GM21526 (cell line): Measurements from ENCODE around the gene ATF7.

ENCODE experiments used
- ATAC-seq: cut with Tn5 transposase; IDR thresholded peaks from one replicate; pipeline ENCODE4 v1.9.1; 2021; ENCODE audit warnings: moderate library complexity; ENCODE audit not compliant: unreplicated experiment, low FRiP score

ATF7 gene

DNA sequence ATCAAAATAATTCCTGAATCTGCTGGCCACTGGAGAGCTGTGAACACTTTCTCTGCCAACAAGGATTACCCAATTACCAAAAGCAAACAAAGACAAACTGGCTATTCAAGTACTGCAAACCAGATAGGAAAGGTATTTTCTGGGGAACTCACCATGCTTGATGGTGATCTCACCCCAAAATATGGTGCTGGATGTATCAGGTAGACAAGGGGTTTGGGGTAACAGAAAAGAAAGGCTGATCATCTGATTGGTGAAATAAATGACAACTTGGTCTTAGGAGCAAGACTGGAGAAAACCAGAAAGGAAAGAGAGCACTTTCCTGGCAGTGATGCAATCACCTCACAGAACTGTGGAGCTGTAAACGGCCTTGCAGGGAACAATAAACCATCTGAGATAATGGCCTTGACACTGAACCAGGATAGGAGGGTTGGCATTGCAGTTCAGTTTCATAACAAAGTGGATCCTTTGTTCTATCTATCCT, 87.9 kb downstream of the ATF7 start:
- no peak for ATAC-seq

DNA sequence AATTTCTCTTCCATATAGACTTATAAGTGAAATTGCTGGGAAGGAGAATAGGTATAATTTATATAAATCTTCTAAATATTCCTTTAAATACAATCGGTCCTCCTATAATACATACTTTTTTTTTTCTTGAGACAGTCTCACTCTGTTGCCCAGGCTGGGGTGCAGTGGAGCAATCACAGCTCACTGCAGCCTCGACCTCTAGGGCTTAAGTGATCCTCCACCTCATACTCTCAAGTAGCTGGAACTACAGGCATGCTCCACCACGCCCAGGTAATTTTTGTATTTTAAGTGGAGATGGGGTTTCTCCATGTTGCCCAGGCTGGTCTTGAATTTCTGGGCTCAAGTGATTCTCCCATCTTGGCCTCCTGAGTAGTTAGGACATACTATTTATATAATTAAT, 89.2 kb downstream of the ATF7 start:
- ATAC-seq = no peak

DNA sequence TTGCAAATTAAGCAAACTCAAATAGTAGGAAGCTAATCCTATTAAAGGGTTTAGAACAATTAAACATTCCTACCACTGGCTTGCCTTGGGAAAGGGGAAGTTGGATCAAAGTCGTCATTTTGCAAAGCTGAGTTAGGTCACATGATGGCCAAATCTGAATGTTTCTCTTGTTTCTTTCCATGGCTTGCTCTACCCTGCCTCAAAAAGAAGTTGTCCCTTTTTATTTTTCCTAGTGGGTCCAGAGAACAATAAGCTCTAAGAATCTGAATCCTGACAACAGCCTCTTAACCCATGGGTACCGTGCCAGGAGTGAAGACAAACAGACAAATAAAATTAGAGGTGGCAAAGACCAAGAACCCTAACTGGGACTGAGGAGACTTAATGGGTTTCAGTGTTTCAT, 92.7 kb downstream of the ATF7 start:
- no peak for ATAC-seq

DNA sequence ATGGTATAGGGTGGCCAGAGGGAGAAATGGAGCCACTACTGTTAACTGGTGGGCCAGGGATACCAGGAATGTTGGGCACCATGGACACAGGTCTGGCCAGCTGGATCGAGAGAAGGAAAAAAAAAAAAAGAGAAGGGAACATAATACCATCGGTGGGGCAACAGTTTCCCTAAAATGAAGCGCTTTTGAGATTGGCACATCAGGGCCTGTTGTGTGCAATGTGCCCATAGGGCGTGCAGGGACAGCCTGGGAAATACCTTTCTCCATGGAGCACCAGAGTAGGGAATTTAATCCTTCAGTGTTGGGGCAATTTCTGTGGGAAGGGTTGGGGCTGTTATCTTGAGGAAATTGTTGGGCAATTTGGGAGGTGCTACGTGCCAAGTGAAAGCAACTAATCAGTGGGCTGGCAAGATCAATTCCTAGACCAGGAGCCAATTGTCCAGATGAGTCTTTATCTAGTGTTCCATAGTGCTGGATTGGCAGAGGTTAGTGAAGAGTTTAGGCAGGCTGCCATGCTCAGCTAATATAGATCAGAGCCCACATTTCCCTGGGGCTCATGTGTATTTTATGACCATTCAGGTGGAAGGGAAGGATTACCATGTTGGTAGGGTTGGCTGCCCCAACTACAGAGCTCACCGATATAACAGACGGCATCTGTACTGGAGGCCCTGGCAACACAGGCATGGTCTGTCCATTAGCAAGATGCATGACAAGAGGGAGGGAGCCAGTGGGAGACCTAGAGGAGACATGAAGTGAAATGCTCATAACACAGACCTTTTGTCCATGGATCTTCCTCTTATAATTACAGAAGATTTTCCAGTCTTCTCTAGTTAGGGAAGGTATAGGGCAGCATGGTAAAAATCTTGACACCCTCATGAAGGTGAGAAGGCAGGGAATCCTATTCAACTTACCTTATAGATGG, 93.4 kb downstream of the ATF7 start:
- ATAC-seq = no peak

DNA sequence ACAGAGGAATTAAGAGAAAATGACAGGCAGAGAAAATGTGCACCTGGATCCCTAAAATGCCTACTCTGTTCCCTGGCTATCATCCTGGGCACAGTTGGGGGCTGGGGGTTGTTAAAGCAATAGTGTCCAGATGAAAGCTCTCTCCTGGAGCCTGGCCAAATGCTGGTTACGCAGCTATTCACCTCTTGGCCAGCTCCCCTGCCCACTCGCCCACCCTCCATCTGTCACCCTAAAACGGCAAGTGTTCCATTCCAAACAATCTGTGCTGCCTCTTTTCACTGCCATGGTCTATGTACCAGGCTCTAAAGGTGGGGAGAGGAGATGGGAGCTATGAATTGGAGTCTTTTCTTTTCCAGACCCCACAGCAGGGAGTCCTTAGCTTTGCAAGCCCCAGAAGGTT, 94.2 kb downstream of the ATF7 start:
- no peak for ATAC-seq

DNA sequence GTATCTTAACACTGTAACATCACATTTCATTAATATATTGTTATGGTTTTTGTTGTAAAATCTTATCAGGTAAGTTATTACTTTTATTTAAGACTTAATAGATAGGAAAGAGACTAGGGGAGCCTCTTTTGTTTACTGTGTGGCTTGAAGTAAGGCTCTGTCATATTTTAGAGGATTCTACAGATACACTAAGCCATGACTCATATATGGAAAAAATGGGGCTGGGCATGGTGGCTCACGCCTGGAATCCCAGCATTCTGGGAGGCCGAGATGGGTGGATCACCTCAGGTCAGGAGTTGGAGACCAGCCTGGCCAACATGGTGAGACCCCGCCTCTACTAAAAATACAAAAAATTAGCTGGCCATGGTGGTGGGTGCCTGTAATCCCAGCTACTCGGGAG, 95.3 kb downstream of the ATF7 start:
- ATAC-seq = no peak

DNA sequence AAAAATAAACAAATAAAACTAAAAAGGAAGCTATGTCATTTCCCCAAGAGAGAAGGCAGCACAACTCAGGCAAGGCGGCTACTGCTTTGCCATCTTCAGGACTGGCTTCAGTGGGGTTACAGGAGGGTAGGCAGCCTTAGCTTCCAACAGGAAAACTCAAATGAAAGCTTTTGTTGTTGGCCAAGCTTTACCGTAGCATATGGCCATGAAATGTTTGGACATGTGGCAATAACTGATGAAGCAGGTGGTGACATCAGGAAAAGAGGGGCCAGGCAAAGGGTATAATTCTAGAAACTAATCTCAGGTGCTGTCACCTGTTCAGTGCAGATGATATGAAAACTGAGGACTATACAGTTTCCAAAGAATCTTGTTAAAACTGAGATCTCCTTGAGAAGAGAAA, 96.1 kb downstream of the ATF7 start:
- no peak for ATAC-seq

DNA sequence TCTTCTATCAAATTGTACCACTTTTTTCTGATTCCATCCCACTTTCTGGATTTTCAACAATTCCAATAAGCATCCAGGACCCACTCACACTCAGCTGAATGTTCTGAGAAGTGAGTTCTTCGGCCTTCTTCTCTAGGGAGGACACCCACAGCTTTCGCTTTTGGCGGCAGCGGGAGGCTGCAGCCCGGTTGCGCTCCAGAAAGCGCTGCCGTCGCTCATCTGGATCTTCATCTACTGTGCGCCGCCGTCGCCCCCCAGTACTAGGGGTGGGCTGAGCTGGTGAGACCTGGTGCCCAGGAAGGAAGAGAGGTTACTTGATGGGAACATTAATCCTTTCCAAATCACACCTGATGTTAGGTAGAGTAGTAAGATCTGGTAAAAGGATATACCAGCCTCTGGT, 101.7 kb downstream of the ATF7 start:
- ATAC-seq = no peak

DNA sequence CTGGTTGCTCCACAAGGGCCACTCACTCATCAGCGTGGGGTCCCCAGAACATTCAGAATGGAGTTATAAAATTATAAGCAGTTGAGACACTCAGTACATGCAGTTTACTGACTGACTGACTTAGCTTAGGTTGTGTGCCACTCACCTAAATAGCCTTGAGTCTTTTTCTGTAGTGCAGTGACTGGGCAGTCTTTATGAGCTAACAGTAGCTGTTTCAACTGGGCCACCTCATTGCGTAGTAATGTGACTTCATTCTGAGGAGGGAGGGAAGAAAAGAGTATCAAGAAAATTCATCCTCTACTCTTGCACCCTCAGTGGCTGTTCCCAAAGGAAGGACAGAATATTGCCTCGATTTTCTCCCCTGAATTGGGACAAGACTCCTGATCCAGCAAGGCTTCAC, 103.1 kb downstream of the ATF7 start:
- ATAC-seq = no peak

DNA sequence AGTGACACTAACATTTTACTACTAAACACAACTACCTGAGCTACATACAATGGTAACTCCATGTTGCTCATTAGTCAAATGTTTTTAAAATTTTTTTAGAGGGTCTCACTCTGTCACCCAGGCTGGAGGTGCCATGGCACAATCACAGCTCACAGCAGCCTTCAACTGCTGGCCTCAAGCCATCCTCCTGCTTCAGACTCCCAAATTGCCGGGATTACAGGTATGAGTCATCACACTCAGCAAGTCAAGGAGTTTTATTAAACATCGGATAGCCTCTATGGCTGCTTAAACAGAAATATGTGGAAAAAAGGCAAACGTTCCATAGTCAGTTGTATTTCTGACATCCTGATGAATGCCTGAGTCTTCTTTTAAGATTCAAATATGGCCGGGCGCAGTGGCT, 107.8 kb downstream of the ATF7 start:
- no peak for ATAC-seq

DNA sequence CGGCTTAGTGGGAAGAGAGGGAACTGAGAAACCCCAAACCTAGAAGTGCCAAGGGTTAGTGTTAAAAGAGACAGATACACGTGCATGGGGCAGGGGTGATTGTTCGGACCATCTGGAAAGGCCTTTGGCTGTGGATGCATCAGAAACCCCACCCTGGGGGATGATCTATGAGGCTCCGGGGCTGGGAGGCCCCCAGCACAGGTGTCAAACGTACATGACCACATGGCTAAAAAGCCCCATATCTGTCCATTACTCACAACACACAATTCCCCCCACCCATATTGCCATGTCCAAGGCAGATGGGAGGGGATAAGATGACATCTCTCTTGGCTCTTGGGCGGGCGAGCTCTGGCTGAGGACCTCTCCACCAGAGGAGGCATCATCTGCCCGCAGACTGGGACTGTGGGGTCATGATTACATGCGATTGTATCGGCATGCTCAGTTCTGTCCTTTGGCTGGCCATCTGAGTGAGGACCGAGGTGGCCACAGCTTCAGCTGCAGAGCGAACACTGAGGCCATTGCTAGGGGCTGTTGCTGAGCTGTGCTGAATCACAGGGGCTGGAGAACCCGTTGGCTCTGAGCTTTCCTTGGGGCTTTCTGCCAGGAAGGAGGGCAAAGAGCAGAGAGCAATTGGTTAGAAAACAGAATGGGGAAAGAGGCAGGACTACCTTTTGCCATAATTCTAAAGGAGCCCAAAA, 109.3 kb downstream of the ATF7 start:
- no peak for ATAC-seq

DNA sequence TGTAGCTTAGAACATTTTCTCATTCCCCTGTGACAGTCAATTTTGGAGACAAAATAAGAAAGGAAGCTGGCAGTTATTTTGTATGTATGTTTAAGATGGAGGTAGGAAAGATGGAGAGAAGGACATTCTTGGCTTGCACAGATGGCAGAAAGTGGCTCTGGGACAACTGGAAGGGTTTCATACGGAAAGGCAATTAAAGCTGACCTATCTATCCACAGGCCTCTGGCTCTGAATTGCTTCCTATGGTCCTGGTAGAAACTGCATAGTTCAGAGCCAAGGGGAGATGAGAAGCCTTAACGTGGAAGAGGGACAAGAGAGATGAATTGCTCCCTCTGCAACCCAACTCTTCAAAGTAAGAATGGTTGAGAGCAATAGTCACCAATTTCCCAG, 110.9 kb downstream of the ATF7 start:
- no peak for ATAC-seq

DNA sequence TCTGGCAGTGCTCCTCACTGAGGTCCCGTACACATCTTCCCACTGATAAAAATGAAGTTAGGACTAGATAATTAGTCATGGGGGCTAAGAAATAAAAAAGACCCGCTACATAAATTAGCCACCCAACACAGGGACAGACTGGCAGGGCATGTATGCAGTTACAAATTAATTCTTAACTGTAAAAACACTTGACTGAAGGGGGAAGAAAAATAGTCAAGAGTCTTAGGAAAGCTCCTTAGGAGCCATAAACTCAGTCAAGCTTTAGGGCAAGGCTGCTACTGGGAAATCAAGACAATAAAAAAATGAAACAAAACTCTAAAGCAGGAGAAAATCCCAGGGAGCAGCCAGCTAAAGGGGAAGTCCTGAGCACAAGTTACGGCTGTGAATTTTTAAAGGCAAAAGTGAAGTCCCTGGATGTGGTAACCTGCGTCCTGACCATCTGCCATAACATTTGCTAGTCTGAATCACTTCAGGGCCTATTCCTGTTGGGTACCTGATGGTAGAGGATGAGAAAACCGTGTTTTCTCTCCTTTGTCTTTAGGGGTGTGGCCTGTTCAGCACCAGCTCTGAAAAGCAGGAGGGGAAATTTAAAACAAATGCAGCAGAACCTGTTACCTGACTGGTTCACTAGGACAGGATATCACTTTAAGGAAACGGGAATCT, 111.4 kb downstream of the ATF7 start:
- no peak for ATAC-seq

DNA sequence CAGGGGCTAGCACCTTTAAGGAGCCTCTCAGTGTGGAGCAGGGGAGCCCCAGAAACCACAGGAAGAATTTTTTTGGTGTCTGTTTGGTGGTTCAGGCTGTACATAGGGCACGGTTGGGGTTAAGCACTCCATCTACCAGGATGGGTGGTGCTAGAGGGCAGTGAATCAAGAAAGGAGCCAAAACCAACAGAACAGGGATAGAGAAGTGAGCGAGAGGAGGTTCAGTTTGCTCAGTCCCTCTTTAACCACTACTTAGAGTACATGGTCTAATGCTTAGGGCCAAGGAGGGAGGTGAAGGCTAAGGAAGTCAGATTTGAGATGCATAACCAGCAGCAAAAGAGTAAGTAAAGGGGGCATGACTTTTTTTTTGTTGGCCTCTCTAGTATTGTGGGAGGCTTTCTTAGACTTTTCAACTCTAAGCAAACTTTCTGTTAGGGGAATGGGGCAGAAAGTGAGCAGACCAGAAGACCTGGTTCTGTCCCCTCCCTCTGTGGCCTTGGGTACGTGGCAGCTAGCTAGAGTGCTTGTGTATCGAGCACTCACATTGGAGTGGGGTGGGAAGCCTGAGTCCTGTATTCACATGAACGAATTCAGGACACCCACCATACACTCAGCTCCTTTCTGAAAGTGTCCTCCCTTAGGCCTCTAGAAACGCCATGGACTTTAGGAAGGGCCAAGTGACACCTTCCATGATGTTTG, 112.3 kb downstream of the ATF7 start:
- no peak for ATAC-seq

DNA sequence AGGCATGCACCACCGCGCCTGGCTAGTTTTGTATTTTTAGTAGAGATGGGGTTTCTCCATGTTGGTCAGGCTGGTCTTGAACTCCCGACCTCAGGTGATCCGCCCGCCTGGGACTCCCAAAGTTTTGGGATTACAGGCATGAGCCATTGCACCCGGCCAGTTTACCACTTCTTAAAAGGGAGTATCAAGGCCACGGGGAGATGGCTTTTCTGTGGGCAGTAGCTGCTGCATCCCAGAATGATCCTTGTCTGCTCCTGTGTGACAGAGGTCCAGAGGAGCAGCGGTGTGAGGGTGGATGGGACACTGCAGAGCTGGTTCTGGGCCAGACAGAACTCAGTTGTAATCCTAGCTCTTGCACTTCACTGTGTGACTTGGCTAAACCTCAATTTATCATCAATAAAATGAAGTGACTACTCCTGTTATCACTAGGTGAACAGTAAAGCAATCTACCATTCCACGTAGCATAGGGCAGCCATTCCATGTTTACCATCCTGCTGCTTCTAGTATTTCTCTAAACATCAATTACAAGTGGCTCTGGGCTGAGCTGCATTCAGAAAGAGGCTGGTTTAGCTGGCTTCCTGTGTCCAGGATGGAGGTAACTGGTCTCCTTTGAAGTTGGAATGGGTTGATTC, 115.9 kb downstream of the ATF7 start:
- no peak for ATAC-seq

DNA sequence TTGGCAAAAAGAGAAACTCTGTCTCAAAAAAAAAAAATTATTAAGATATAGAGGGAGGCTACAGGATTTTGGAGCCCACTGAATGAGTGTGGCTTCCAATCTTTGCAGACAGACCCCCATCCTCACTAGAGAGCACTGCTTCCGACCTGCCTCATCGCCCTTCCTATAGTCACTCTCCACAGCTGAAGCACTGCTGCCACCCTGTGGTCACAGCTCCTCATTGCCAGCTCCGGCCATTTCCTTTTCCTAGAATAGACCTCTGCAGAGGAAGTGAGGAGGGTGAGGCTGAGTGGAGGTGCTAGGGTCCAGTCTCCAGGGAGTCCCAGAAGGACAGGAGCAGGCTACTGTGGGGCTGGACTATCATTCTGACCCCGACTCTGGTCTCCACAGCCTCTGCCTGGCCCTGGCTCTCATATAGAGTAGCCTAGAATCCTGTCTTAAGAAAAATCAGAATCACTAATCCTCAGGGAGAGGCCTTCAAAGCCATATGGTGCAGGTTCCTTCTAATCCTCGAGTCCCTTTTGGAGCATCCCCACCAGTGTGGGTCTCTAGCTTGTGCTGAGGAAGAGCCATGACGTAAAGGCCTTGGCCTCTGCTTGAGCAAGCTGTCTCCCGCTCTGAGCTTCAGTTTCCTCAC, 117.5 kb downstream of the ATF7 start:
- no peak for ATAC-seq

DNA sequence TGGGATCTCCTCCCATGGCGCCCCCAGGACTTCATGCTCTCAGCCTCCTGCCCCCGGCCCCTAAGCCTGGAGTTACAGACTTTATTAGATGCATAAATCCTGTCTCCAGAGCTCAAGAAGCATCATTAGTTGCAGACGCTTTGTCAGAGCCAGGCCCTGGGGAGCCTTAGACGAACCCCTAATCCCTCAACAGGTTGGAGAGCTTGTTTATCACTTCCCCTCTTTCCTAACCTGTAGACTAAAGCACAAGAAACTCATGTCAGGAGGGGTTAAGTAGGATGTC, 118.6 kb downstream of the ATF7 start:
- no peak for ATAC-seq

DNA sequence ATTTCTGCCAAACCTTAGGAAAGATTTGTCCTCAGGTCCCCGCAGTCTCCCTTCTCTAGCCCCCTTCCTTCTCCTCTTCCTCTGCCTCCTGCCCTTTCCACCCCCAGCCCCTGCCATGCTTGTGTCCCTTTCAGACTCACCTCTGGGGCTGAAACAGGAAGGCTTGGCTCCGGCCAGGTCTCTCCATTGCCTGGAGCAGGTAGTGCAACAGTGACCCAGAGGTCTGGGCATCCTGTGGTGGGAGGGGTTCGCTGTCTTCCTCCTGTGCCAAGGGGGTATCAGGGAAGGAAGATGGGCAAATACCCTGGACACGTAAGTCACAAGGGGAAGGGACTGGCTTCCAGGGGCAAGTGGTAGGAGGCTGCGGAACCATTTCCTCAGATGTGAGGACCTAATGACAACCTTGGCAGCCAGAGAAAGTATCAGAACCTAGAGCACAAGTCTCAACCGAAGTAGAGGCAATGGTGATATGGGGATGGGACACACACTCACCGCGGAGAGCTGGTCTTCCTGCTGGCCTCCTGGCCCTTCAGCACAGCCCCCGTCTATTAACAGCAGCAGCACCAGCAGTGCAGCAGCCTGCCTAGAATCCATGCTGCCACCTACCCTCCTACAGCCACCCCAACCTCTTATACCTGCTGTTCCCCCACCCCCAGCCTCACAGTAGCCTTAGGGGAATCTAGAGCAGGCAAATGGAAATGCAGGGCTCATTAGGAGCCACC, 119.1 kb downstream of the ATF7 start, which contains the start of gene NPFF:
Gene NPFF (minus strand): TSS at position 604 of the 722 bp plus-strand sequence. CDS start 10 bp downstream, at position 594.
- no peak for ATAC-seq

DNA sequence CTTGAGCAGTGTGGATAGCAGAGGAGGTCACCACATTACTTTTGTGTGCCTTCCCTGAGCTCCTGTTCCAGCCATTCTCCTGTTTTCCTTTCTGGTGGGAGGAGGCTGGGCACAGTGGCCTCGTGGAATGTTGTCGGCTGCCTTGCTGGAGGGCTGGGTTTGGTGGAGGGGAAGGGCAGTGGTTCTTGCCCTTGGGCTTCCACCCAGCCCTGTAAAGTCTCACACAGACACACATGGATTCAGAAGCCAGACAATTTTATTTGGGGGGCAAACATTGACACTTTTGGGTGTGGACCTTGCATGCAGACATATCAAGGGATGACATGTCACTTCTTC, 119.8 kb downstream of the ATF7 start:
- ATAC-seq = no peak
